ENCODE measurements around the gene SKIDA1.

GRCh38 chr10:21530168-21530567, 4.7 kb upstream of the SKIDA1 start:
- TF ChIP-seq CTCF (IDR thresholded peaks at IDR 0.05; ENCODE audit: low read depth, low read length, poor library complexity, severe bottlenecking), result no peak
- no peak for TF ChIP-seq EZH2phosphoT487 (IDR thresholded peaks at IDR 0.05; ENCODE audit: borderline replicate concordance, low read length)
